ENCODE data around the gene DNHD1.
A peak's percentile ranks its signal among the peaks of the same experiment; 100 is the strongest.

Gene DNHD1

DNA sequence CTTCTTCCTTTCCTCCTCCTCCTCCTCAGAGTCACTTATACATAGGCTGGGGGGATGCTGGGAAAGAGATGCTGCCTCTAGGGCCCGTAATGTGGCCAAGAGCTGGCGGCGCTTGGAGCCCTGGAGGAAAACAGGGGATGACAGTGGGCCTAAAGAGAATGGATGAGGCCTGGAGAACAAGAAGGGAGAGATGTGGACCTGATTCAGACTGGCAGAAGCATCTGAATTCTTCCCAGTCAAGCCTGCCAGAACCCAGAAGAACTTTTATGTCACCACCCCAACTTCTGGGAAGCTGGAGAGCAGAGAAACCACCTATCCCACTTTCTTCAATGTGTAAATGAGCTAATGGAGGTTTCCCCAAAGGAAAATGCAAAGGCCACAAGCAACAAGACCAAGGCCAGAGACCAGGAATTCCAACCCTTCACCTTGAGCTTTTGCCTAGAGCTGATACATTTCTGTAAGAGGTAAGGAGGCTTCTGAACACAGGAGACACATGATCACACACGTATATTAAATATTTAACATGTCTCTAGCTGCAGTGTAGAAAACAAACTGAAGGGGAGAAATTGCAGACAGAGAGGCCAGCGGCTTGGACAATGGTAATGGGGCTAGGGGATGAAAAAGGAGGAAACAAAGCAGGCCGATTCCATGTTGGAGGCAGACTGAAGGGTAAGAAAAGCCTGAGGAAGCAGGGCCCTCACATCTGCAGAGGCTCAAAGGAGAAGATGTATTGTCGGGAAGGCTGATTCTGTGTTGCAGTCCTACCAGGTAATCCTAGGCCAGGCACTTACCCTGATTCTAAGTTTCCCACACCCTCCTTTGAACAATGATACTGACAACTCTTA lies 105.2 kb downstream of the DNHD1 start:
- H3K36me3 ChIP-seq (ENCODE audit: insufficient read depth, low read length): peaks cover 35% of the 10 kb centered on the region
- H3K4me1 ChIP-seq (ENCODE audit: control insufficient read depth, insufficient read depth, low read length): peaks cover 30% of the 10 kb centered on the region
- no peaks in the 10 kb centered on the region for H3K27me3 ChIP-seq (ENCODE audit: control insufficient read depth, insufficient read depth, low read length)
- no peaks in the 10 kb centered on the region for H3K9me3 ChIP-seq (replicated peaks; ENCODE audit: low read length)
- peak overlapping the region; percentile 89 for H3K4me3 ChIP-seq (ENCODE audit: low read length)
- peak overlapping the region; percentile 94 for H3K9ac ChIP-seq (ENCODE audit: low read depth, low read length)
- peak overlapping the region; percentile 92 for H3K4me2 ChIP-seq (ENCODE audit: low read length)

GRCh38 chr11:6603287-6604080 lies 106.4 kb downstream of the DNHD1 start, which contains the start of the genes ILK and RRP8:
TSS of gene ILK (plus strand) at chr11:6603774. CDS start at chr11:6604272, 498 bp downstream.
TSS of gene RRP8 (minus strand) at chr11:6603616. CDS start at chr11:6603502, 114 bp downstream.
- peak within 1 kb of the TSS; percentile 92 for H3K4me2 ChIP-seq (ENCODE audit: low read length)
- peaks cover 42% of the 10 kb centered on the region for H3K4me1 ChIP-seq (ENCODE audit: control insufficient read depth, insufficient read depth, low read length)
- H3K4me3 ChIP-seq (ENCODE audit: low read length): peak within 1 kb of the TSS; percentile 89
- H3K36me3 ChIP-seq (ENCODE audit: insufficient read depth, low read length): peaks cover 40% of the 10 kb centered on the region
- no peaks in the 10 kb centered on the region for H3K9me3 ChIP-seq (replicated peaks; ENCODE audit: low read length)
- peak within 1 kb of the TSS; percentile 94 for H3K9ac ChIP-seq (ENCODE audit: low read depth, low read length)
- H3K27me3 ChIP-seq (ENCODE audit: control insufficient read depth, insufficient read depth, low read length): no peaks in the 10 kb centered on the region

DNA sequence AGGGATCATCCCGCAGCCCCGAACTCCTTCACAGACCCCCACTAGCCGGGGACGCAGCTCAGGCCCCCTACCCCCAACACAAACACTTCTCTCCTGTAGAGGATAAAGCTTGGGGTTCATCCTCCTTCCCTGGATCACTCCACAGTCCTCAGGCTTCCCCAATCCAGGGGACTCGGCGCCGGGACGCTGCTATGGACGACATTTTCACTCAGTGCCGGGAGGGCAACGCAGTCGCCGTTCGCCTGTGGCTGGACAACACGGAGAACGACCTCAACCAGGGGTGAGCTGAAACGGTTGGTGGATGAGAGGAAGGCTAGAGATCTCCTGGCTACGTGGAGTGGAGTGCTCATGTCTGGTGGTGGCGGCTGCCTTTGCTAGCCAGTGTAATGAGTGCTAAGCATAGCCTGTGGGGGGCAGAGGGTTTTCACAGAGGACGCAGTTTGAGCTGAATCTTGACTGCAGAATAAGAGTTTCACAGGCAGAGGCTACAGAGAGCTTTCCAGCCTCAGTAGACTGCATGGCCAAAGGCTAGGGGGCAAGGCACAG lies 107.1 kb downstream of the DNHD1 start:
- Histone ChIP-seq H3K4me2 (ENCODE audit: low read length) (peak overlapping the region; percentile 92), H3K4me1 (ENCODE audit: control insufficient read depth, insufficient read depth, low read length) (peaks cover 48% of the 10 kb centered on the region), H3K9ac (ENCODE audit: low read depth, low read length) (peak overlapping the region; percentile 94), H3K4me3 (ENCODE audit: low read length) (peak overlapping the region; percentile 89), H3K36me3 (ENCODE audit: insufficient read depth, low read length) (peaks cover 41% of the 10 kb centered on the region), H3K27me3 (ENCODE audit: control insufficient read depth, insufficient read depth, low read length) (no peaks in the 10 kb centered on the region), H3K9me3 (replicated peaks; ENCODE audit: low read length) (no peaks in the 10 kb centered on the region)

- peak overlapping the region; percentile 92 for H3K4me2 ChIP-seq (ENCODE audit: low read length)
- H3K4me3 ChIP-seq (ENCODE audit: low read length): peak overlapping the region; percentile 89
- H3K9ac ChIP-seq (ENCODE audit: low read depth, low read length): peak overlapping the region; percentile 94
- H3K27me3 ChIP-seq (ENCODE audit: control insufficient read depth, insufficient read depth, low read length): no peaks in the 10 kb centered on the region
- peaks cover 41% of the 10 kb centered on the region for H3K36me3 ChIP-seq (ENCODE audit: insufficient read depth, low read length)
- no peaks in the 10 kb centered on the region for H3K9me3 ChIP-seq (replicated peaks; ENCODE audit: low read length)
- H3K4me1 ChIP-seq (ENCODE audit: control insufficient read depth, insufficient read depth, low read length): peaks cover 51% of the 10 kb centered on the region
These were observed 107.7 kb downstream of the DNHD1 start for GRCh38 chr11:6604790-6605189.

DNA sequence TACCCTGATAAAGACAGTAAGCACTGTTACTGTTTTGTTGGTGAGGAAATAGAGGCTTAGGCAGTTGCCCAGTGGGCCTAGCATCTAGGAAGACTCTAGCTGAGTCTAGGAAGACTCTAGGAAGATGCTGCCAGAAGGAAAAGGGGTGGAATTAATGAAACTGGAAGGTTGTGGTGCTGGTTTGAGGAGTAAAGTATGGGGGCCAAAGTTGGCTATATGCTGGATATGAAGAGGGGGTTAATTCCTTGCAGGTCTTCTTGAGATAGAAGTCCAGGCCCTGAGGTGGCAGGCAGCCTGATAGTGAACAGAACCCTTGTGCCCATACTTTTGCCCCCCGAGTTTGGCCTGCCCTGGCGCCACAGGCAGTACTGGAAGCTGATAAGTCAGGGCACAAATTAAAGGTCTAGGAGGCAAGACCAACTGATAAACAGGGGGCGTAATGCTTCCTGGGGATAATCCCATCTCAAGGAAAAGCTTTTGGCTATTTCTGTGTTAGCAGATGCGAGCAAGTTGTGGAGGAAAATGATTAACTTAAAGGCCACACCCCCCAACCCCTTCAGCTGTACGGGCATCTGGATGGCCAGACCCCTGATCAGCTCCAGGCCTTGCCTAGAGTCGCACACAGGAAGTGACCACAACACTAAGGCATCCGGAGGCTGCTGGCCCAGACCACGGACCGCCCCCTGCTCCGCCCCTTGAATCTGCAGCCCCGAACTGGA lies 109.5 kb downstream of the DNHD1 start:
- peaks cover 62% of the 10 kb centered on the region for H3K4me1 ChIP-seq (ENCODE audit: control insufficient read depth, insufficient read depth, low read length)
- no peaks in the 10 kb centered on the region for H3K27me3 ChIP-seq (ENCODE audit: control insufficient read depth, insufficient read depth, low read length)
- H3K9ac ChIP-seq (ENCODE audit: low read depth, low read length): peak overlapping the region; percentile 70
- no peaks in the 10 kb centered on the region for H3K9me3 ChIP-seq (replicated peaks; ENCODE audit: low read length)
- H3K4me3 ChIP-seq (ENCODE audit: low read length): peak overlapping the region; percentile 50
- peak overlapping the region; percentile 66 for H3K4me2 ChIP-seq (ENCODE audit: low read length)
- H3K36me3 ChIP-seq (ENCODE audit: insufficient read depth, low read length): peaks cover 45% of the 10 kb centered on the region

DNA sequence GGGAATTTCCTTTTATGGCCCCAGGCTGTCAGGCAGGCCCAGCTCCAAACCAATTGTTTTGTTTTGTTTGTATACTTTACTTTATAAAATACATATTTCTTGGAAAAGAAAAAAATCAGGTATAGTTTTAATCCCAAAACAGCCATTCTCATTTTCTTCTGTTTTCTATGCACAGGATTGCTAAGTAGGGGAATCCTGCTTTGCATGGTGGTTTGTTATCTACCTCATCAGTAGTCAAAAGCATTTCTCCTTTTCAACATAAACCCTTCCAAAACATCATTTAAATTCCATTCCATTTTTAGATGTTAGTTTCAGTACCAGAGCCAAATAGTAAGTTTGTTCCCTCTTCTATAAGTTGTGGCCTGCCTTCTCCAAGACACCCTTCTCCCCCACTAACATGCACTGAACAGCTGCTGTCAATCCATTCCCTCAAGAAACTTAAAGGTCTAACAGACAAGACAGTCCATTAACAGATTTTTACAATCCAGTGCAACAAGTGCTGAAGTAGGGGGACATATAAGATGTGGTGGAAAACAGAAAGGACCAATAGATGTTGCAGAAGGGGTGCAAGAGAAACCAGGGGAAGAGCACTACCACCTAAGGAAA lies 110.2 kb downstream of the DNHD1 start:
- Histone ChIP-seq H3K27me3 (ENCODE audit: control insufficient read depth, insufficient read depth, low read length) (no peaks in the 10 kb centered on the region), H3K4me2 (ENCODE audit: low read length) (peak overlapping the region; percentile 54), H3K9me3 (replicated peaks; ENCODE audit: low read length) (no peaks in the 10 kb centered on the region), H3K36me3 (ENCODE audit: insufficient read depth, low read length) (peaks cover 44% of the 10 kb centered on the region), H3K4me1 (ENCODE audit: control insufficient read depth, insufficient read depth, low read length) (peaks cover 56% of the 10 kb centered on the region), H3K4me3 (ENCODE audit: low read length) (no peak overlapping the region), H3K9ac (ENCODE audit: low read depth, low read length) (peak overlapping the region; percentile 43)

GRCh38 chr11:6608011-6608410 lies 110.9 kb downstream of the DNHD1 start:
- H3K9me3 ChIP-seq (replicated peaks; ENCODE audit: low read length): no peaks in the 10 kb centered on the region
- H3K27me3 ChIP-seq (ENCODE audit: control insufficient read depth, insufficient read depth, low read length): no peaks in the 10 kb centered on the region
- no peak overlapping the region for H3K4me2 ChIP-seq (ENCODE audit: low read length)
- H3K4me1 ChIP-seq (ENCODE audit: control insufficient read depth, insufficient read depth, low read length): peaks cover 62% of the 10 kb centered on the region
- H3K36me3 ChIP-seq (ENCODE audit: insufficient read depth, low read length): peaks cover 44% of the 10 kb centered on the region
- H3K4me3 ChIP-seq (ENCODE audit: low read length): no peak overlapping the region
- peak overlapping the region; percentile 43 for H3K9ac ChIP-seq (ENCODE audit: low read depth, low read length)

DNA sequence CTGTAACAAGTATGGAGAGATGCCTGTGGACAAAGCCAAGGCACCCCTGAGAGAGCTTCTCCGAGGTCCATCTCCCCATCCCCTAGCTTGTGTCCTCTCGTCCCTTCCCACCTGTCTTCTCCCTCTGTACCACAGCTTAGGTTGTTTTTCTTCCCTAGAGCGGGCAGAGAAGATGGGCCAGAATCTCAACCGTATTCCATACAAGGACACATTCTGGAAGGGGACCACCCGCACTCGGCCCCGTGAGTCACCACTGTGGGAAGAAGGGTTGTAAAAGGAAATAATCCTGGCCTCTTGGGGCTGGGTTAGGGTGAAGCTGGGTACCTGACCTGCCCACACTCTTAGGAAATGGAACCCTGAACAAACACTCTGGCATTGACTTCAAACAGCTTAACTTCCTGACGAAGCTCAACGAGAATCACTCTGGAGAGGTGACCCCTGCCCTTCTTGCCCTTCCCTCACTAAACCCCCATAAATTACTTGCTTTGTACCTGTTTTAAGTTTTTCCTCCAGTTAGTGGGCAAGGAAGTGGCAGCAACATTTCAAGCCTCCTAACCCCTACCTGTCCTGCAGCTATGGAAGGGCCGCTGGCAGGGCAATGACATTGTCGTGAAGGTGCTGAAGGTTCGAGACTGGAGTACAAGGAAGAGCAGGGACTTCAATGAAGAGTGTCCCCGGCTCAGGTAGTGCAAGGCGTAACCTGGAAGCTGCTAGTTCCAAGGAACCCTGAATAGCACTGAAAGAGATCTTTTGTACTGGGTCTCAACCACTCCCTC lies 111.8 kb downstream of the DNHD1 start:
- H3K9me3 ChIP-seq (replicated peaks; ENCODE audit: low read length): no peaks in the 10 kb centered on the region
- peaks cover 47% of the 10 kb centered on the region for H3K36me3 ChIP-seq (ENCODE audit: insufficient read depth, low read length)
- no peak overlapping the region for H3K9ac ChIP-seq (ENCODE audit: low read depth, low read length)
- no peaks in the 10 kb centered on the region for H3K27me3 ChIP-seq (ENCODE audit: control insufficient read depth, insufficient read depth, low read length)
- no peak overlapping the region for H3K4me2 ChIP-seq (ENCODE audit: low read length)
- H3K4me1 ChIP-seq (ENCODE audit: control insufficient read depth, insufficient read depth, low read length): peaks cover 64% of the 10 kb centered on the region
- H3K4me3 ChIP-seq (ENCODE audit: low read length): no peak overlapping the region

DNA sequence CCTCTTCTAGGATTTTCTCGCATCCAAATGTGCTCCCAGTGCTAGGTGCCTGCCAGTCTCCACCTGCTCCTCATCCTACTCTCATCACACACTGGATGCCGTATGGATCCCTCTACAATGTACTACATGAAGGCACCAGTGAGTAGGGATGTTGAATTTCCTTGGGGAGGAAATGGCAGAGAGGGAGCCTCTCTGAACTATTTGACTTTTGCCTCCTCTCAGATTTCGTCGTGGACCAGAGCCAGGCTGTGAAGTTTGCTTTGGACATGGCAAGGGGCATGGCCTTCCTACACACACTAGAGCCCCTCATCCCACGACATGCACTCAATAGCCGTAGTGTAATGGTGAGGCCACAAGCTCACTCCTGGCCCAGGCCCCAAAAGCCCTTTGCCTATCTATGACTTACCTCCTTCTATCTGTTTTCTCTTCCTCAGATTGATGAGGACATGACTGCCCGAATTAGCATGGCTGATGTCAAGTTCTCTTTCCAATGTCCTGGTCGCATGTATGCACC lies 112.5 kb downstream of the DNHD1 start:
- Histone ChIP-seq H3K9me3 (replicated peaks; ENCODE audit: low read length) (no peaks in the 10 kb centered on the region), H3K36me3 (ENCODE audit: insufficient read depth, low read length) (peaks cover 52% of the 10 kb centered on the region), H3K4me3 (ENCODE audit: low read length) (no peak overlapping the region), H3K4me1 (ENCODE audit: control insufficient read depth, insufficient read depth, low read length) (peaks cover 64% of the 10 kb centered on the region), H3K4me2 (ENCODE audit: low read length) (no peak overlapping the region), H3K9ac (ENCODE audit: low read depth, low read length) (no peak overlapping the region), H3K27me3 (ENCODE audit: control insufficient read depth, insufficient read depth, low read length) (no peaks in the 10 kb centered on the region)

- peaks cover 61% of the 10 kb centered on the region for H3K36me3 ChIP-seq (ENCODE audit: insufficient read depth, low read length)
- H3K9me3 ChIP-seq (replicated peaks; ENCODE audit: low read length): no peaks in the 10 kb centered on the region
- no peaks in the 10 kb centered on the region for H3K27me3 ChIP-seq (ENCODE audit: control insufficient read depth, insufficient read depth, low read length)
- peak overlapping the region; percentile 70 for H3K4me3 ChIP-seq (ENCODE audit: low read length)
- peaks cover 58% of the 10 kb centered on the region for H3K4me1 ChIP-seq (ENCODE audit: control insufficient read depth, insufficient read depth, low read length)
- H3K4me2 ChIP-seq (ENCODE audit: low read length): peak overlapping the region; percentile 88
- peak overlapping the region; percentile 87 for H3K9ac ChIP-seq (ENCODE audit: low read depth, low read length)
These were observed 113.5 kb downstream of the DNHD1 start for GRCh38 chr11:6610591-6610990.
